SK-N-SH treated with all-trans-retinoic acid at 6 μM for 48 hours (cell line): ENCODE measurements around the gene TTC38.

Source experiments
- ATAC-seq: fragments of 200-7000 bp; cut with Tn5 transposase; 3 replicates; pipeline ENCODE4 v1.9.1; 2020; ENCODE audit warnings: mild to moderate bottlenecking, moderate library complexity
- ARNTL ChIP-seq: fragments of 450-650 bp; formaldehyde crosslinking; IDR thresholded peaks from 2 replicates; pipeline ENCODE4 v1.5.0; 2020; ENCODE audit warnings: low read depth, mild to moderate bottlenecking, moderate library complexity, borderline replicate concordance
- BACH2 ChIP-seq: fragments of 250-450 bp; sonication (Bioruptor Pico); IDR thresholded peaks from 2 replicates; pipeline ENCODE4 v1.9.0; 2021; ENCODE audit warnings: mild to moderate bottlenecking, borderline replicate concordance
- ESRRG ChIP-seq: fragments of 250-450 bp; sonication (Bioruptor Pico); IDR thresholded peaks from 2 replicates; pipeline ENCODE4 v1.6.1; 2021; ENCODE audit warnings: mild to moderate bottlenecking
- ISL1 ChIP-seq: fragments of 250-450 bp; sonication (Bioruptor Pico); IDR thresholded peaks from 2 replicates; pipeline ENCODE4 v2.1.2; 2022; ENCODE audit warnings: mild to moderate bottlenecking, moderate library complexity
- OSR1 ChIP-seq: fragments of 250-450 bp; sonication (Bioruptor Pico); IDR thresholded peaks from 2 replicates; pipeline ENCODE4 v1.8.0; 2022; ENCODE audit warnings: moderate library complexity, mild to moderate bottlenecking, inconsistent platforms
- PPARA ChIP-seq: fragments of 250-450 bp; sonication (Bioruptor Pico); IDR thresholded peaks from 2 replicates; pipeline ENCODE4 v1.5.0; 2020; ENCODE audit warnings: mild to moderate bottlenecking, borderline replicate concordance
- RARB ChIP-seq: fragments of 250-450 bp; sonication (Bioruptor Pico); IDR thresholded peaks from 2 replicates; pipeline ENCODE4 v1.8.0; 2021; ENCODE audit warnings: mild to moderate bottlenecking, moderate library complexity
- SNAI2 ChIP-seq: fragments of 250-450 bp; sonication (Bioruptor Pico); IDR thresholded peaks from 2 replicates; pipeline ENCODE4 v1.5.0; 2020; ENCODE audit warnings: mild to moderate bottlenecking, moderate library complexity
- TCF4 ChIP-seq: fragments of 250-450 bp; sonication (Bioruptor Pico); IDR thresholded peaks from 2 replicates; pipeline ENCODE4 v1.8.0; 2021; ENCODE audit warnings: mild to moderate bottlenecking, moderate library complexity, borderline replicate concordance
- TOX ChIP-seq: fragments of 250-450 bp; sonication (Bioruptor Pico); IDR thresholded peaks from 2 replicates; pipeline ENCODE4 v1.8.0; 2021; ENCODE audit warnings: mild to moderate bottlenecking, moderate library complexity, borderline replicate concordance
- ZC3H10 ChIP-seq: fragments of 250-450 bp; sonication (Bioruptor Pico); IDR thresholded peaks from 2 replicates; pipeline ENCODE4 v1.5.1; 2021; ENCODE audit warnings: mild to moderate bottlenecking, moderate library complexity
- ZFP3 ChIP-seq: fragments of 250-450 bp; sonication (Bioruptor Pico); IDR thresholded peaks from 2 replicates; pipeline ENCODE4 v1.5.0; 2020; ENCODE audit warnings: mild to moderate bottlenecking, moderate library complexity
- ZFP30 ChIP-seq: fragments of 450-650 bp; formaldehyde crosslinking; IDR thresholded peaks from 2 replicates; pipeline ENCODE4 v1.5.0; 2022; ENCODE audit warnings: mild to moderate bottlenecking, moderate library complexity
- ZNF70 ChIP-seq: fragments of 450-650 bp; formaldehyde crosslinking; IDR thresholded peaks from 2 replicates; pipeline ENCODE4 v1.5.0; 2020; ENCODE audit warnings: mild to moderate bottlenecking, moderate library complexity
- ZNF8 ChIP-seq: fragments of 450-650 bp; formaldehyde crosslinking; IDR thresholded peaks from 2 replicates; pipeline ENCODE4 v1.5.0; 2020; ENCODE audit warnings: mild to moderate bottlenecking, moderate library complexity
- TF ChIP-seq, protein P1 (sequence below): fragments of 250-450 bp; sonication (Bioruptor Pico); IDR thresholded peaks from 2 replicates; pipeline ENCODE4 v1.5.1; 2021; ENCODE audit warnings: mild to moderate bottlenecking, moderate library complexity
- TF ChIP-seq, protein P2 (sequence below): fragments of 250-450 bp; sonication (Bioruptor Pico); IDR thresholded peaks from 2 replicates; pipeline ENCODE4 v1.5.1; 2020; ENCODE audit warnings: low read depth, mild to moderate bottlenecking, moderate library complexity
- TF ChIP-seq, protein P3 (sequence below): fragments of 250-450 bp; sonication (Bioruptor Pico); IDR thresholded peaks from 2 replicates; pipeline ENCODE4 v1.8.0; 2020; ENCODE audit warnings: mild to moderate bottlenecking, moderate library complexity, borderline replicate concordance
- TF ChIP-seq, protein P4 (sequence below): fragments of 250-450 bp; sonication (Bioruptor Pico); IDR thresholded peaks from 2 replicates; pipeline ENCODE4 v1.8.0; 2021; ENCODE audit warnings: low read depth, mild to moderate bottlenecking, moderate library complexity, borderline replicate concordance
- TF ChIP-seq, protein P5 (sequence below): fragments of 250-450 bp; sonication (Bioruptor Pico); IDR thresholded peaks from 2 replicates; pipeline ENCODE4 v1.5.0; 2020; ENCODE audit warnings: mild to moderate bottlenecking, moderate library complexity

The TTC38 gene

DNA sequence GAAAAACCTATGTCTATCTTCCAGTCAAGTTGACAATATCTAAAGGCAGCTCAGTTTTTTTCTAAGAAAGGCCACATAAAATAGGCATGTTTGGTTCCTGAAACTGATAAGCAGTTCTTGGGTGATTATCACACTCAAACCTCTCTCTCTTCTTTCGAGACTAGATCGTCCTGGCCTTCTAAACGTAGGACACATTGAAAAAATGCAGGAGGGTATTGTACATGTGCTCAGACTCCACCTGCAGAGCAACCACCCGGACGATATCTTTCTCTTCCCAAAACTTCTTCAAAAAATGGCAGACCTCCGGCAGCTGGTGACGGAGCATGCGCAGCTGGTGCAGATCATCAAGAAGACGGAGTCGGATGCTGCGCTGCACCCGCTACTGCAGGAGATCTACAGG lies 32.8 kb upstream of the TTC38 start:
- TF ChIP-seq BACH2 (CRISPR knock-in tag) (no peak), OSR1 (CRISPR knock-in tag) (no peak), ZFP30 (CRISPR knock-in tag) (no peak), TCF4 (CRISPR knock-in tag) (no peak), PPARA (CRISPR knock-in tag) (no peak), ISL1 (CRISPR knock-in tag) (no peak), ZFP3 (CRISPR knock-in tag) (no peak)
- TF ChIP-seq, protein P1, sequence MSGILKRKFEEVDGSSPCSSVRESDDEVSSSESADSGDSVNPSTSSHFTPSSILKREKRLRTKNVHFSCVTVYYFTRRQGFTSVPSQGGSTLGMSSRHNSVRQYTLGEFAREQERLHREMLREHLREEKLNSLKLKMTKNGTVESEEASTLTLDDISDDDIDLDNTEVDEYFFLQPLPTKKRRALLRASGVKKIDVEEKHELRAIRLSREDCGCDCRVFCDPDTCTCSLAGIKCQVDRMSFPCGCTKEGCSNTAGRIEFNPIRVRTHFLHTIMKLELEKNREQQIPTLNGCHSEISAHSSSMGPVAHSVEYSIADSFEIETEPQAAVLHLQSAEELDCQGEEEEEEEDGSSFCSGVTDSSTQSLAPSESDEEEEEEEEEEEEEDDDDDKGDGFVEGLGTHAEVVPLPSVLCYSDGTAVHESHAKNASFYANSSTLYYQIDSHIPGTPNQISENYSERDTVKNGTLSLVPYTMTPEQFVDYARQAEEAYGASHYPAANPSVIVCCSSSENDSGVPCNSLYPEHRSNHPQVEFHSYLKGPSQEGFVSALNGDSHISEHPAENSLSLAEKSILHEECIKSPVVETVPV: no peak
- ATAC-seq: no peak

DNA sequence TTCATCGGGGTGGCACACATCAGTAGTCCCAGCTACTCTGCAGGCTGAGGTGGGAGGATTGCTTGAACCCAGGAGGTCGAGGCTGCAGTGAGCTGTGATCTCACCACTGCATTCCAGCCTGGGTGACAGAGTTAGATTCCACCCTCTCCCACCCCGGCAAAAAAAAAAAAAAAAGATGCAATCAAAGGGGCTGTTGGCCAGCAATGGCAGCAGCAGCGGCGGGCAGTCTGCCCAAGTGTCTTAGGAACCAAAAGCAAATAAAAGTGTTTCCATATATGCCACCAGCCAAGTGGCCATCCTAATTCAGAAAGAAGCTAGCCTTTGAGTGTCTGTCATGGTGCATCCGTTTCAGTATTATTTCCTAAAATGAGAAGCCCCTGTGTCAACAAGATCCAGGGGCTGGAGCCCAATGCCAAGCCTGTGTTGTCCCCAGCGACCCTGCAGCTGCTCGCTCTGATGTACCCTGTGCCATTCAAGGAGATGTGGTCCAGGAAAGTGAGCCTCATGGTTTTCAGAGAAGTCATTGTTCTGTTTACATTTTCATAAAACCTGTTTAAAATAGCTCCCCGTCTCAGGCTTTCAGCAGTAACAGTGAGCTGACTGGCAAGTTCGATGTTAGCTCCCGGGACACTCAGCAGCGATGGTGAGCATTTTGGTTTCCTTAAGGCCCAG lies 30.2 kb upstream of the TTC38 start:
- TF ChIP-seq TOX (CRISPR knock-in tag) (no peak), ZFP30 (CRISPR knock-in tag) (no peak), ISL1 (CRISPR knock-in tag) (no peak), ESRRG (CRISPR knock-in tag) (no peak), PPARA (CRISPR knock-in tag) (no peak), BACH2 (CRISPR knock-in tag) (no peak), ARNTL (CRISPR knock-in tag) (no peak), ZNF8 (CRISPR knock-in tag) (no peak), ZNF70 (no peak), ZC3H10 (no peak), RARB (CRISPR knock-in tag) (no peak), TCF4 (CRISPR knock-in tag) (no peak), SNAI2 (CRISPR knock-in tag) (no peak), OSR1 (CRISPR knock-in tag) (no peak)
- TF ChIP-seq, protein P2, sequence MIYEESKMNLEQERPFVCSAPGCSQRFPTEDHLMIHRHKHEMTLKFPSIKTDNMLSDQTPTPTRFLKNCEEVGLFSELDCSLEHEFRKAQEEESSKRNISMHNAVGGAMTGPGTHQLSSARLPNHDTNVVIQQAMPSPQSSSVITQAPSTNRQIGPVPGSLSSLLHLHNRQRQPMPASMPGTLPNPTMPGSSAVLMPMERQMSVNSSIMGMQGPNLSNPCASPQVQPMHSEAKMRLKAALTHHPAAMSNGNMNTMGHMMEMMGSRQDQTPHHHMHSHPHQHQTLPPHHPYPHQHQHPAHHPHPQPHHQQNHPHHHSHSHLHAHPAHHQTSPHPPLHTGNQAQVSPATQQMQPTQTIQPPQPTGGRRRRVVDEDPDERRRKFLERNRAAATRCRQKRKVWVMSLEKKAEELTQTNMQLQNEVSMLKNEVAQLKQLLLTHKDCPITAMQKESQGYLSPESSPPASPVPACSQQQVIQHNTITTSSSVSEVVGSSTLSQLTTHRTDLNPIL (CRISPR knock-in tag): no peak
- TF ChIP-seq, protein P1: no peak
- TF ChIP-seq, protein P3, sequence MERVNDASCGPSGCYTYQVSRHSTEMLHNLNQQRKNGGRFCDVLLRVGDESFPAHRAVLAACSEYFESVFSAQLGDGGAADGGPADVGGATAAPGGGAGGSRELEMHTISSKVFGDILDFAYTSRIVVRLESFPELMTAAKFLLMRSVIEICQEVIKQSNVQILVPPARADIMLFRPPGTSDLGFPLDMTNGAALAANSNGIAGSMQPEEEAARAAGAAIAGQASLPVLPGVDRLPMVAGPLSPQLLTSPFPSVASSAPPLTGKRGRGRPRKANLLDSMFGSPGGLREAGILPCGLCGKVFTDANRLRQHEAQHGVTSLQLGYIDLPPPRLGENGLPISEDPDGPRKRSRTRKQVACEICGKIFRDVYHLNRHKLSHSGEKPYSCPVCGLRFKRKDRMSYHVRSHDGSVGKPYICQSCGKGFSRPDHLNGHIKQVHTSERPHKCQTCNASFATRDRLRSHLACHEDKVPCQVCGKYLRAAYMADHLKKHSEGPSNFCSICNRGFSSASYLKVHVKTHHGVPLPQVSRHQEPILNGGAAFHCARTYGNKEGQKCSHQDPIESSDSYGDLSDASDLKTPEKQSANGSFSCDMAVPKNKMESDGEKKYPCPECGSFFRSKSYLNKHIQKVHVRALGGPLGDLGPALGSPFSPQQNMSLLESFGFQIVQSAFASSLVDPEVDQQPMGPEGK (CRISPR knock-in tag): no peak
- ATAC-seq: no peak

DNA sequence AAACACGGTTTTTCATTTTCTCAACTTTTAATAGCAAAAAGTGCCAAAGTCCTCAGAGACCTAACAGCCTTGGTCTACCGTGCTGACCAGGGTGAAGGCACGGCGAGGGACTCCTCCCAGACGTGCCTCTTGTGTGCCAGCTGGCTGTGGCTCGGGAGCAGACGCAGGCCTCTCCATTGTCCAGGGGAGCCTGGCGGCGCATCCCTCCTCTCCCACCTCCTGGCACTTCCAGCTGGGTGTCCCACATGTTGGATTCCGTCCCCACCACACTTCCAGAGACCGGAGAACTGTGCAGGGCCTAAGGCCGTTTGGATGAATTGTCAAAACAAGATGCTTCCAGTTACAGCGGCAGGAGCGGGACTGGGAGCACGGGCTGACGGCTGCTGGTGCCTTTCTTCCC lies 29.3 kb upstream of the TTC38 start:
- TF ChIP-seq ZNF70 (no peak), RARB (CRISPR knock-in tag) (no peak), ZNF8 (CRISPR knock-in tag) (no peak), TCF4 (CRISPR knock-in tag) (no peak), ZFP3 (CRISPR knock-in tag) (no peak), ARNTL (CRISPR knock-in tag) (no peak), OSR1 (CRISPR knock-in tag) (no peak), PPARA (CRISPR knock-in tag) (no peak), ZC3H10 (no peak), SNAI2 (CRISPR knock-in tag) (no peak), ISL1 (CRISPR knock-in tag) (no peak), TOX (CRISPR knock-in tag) (no peak)
- TF ChIP-seq, protein P4, sequence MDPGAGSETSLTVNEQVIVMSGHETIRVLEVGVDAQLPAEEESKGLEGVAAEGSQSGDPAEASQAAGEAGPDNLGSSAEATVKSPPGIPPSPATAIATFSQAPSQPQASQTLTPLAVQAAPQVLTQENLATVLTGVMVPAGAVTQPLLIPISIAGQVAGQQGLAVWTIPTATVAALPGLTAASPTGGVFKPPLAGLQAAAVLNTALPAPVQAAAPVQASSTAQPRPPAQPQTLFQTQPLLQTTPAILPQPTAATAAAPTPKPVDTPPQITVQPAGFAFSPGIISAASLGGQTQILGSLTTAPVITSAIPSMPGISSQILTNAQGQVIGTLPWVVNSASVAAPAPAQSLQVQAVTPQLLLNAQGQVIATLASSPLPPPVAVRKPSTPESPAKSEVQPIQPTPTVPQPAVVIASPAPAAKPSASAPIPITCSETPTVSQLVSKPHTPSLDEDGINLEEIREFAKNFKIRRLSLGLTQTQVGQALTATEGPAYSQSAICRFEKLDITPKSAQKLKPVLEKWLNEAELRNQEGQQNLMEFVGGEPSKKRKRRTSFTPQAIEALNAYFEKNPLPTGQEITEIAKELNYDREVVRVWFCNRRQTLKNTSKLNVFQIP (CRISPR knock-in tag): no peak
- TF ChIP-seq, protein P3 (CRISPR knock-in tag): no peak
- TF ChIP-seq, protein P5, sequence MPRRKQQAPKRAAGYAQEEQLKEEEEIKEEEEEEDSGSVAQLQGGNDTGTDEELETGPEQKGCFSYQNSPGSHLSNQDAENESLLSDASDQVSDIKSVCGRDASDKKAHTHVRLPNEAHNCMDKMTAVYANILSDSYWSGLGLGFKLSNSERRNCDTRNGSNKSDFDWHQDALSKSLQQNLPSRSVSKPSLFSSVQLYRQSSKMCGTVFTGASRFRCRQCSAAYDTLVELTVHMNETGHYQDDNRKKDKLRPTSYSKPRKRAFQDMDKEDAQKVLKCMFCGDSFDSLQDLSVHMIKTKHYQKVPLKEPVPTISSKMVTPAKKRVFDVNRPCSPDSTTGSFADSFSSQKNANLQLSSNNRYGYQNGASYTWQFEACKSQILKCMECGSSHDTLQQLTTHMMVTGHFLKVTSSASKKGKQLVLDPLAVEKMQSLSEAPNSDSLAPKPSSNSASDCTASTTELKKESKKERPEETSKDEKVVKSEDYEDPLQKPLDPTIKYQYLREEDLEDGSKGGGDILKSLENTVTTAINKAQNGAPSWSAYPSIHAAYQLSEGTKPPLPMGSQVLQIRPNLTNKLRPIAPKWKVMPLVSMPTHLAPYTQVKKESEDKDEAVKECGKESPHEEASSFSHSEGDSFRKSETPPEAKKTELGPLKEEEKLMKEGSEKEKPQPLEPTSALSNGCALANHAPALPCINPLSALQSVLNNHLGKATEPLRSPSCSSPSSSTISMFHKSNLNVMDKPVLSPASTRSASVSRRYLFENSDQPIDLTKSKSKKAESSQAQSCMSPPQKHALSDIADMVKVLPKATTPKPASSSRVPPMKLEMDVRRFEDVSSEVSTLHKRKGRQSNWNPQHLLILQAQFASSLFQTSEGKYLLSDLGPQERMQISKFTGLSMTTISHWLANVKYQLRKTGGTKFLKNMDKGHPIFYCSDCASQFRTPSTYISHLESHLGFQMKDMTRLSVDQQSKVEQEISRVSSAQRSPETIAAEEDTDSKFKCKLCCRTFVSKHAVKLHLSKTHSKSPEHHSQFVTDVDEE: no peak

More for the DNA sequence above, 29.3 kb upstream of the TTC38 start:
- ATAC-seq: no peak
